BLaER1 (cell line): ENCODE measurements around the gene ABCA3.

ENCODE experiments used
- H3K27ac ChIP-seq: shearing (Covaris generic); formaldehyde crosslinking; 2 replicates; pipeline ENCODE4 v1.8.1; 2022
- H3K27me3 ChIP-seq: shearing (Covaris generic); formaldehyde crosslinking; 2 replicates; pipeline ENCODE4 v1.8.1; 2022
- H3K36me3 ChIP-seq: shearing (Covaris generic); formaldehyde crosslinking; 2 replicates; pipeline ENCODE4 v1.8.1; 2022
- H3K4me1 ChIP-seq: shearing (Covaris generic); formaldehyde crosslinking; 2 replicates; pipeline ENCODE4 v1.8.1; 2022
- H3K4me2 ChIP-seq: shearing (Covaris generic); formaldehyde crosslinking; 2 replicates; pipeline ENCODE4 v1.8.1; 2022
- H3K4me3 ChIP-seq: shearing (Covaris generic); formaldehyde crosslinking; 2 replicates; pipeline ENCODE4 v1.8.1; 2022
- H3K9ac ChIP-seq: shearing (Covaris generic); formaldehyde crosslinking; 2 replicates; pipeline ENCODE4 v1.8.1; 2022
- H3K9me3 ChIP-seq: shearing (Covaris generic); formaldehyde crosslinking; 2 replicates; pipeline ENCODE4 v1.8.1; 2022
- H4K20me1 ChIP-seq: shearing (Covaris generic); formaldehyde crosslinking; 2 replicates; pipeline ENCODE4 v1.8.1; 2022
- Cebpa-rat ChIP-seq: shearing (Covaris generic); IDR thresholded peaks from 2 replicates; pipeline ENCODE4 v1.8.1; 2022

ABCA3 gene

DNA sequence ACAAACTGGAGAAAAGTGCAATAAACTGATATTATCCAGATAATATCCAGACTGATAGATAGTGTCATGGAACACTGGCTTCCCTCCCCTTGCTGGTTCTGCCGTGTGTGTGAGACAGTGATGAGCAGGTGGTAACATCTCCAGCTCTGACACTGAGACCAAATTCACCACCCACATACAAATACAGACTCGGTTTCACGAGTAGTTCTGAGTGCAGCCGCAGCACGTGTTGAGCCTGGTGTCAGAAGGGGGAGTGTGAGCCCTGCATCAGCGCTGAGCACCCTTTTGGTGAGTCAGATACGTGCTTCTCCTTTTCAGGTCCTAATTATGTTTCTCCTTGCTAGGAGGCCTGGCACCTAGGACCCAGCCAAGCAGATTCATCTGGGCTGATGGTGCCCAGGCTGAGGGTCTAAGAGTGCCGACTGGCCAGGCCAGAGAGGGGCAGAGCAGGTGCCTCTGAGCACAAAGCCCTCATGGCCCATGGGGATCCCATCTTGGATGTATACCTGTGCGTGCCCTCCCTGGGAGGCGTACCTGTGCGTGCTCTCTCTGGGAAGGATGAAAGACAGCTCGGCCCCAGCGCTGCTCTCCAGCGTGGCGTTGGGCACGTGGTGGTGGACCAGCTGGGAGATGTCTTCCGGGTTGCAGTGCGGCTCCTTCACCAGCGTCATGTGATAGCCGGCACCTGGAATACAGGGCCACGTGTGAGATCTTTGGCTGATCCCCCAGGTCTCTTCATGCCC is 45.3 kb downstream of the ABCA3 start:
- Histone ChIP-seq H4K20me1 (no peaks in the 10 kb centered on the region), H3K9ac (no peak overlapping the region), H3K36me3 (peaks cover 17% of the 10 kb centered on the region; the same call in 1 of the 2 replicates), H3K9me3 (no peaks in the 10 kb centered on the region), H3K27ac (no peak overlapping the region), H3K4me3 (no peak overlapping the region), H3K27me3 (no peaks in the 10 kb centered on the region), H3K4me1 (peaks cover 20% of the 10 kb centered on the region), H3K4me2 (no peak overlapping the region)
- no peak for TF ChIP-seq Cebpa-rat

DNA sequence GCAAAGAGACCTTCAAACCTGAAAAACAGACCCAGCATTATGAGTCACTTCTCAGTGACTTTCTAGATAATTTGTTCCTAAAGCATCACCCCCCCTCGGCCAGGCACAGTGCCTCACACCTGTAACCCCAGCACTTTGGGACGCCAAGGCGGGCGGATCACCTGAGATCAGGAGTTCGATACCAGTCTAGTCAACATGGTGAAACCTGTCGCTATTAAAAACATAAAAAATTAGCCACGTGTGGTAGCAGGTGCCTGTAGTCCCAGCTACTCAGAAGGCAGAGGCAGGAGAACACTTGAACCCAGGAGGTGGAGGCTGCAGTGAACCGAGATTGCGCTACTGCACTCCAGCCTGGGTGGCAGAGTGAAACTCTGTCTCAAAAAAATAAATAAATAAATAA is 48.3 kb downstream of the ABCA3 start:
- Histone ChIP-seq H3K27ac (no peak overlapping the region), H3K9ac (no peak overlapping the region), H3K4me2 (no peak overlapping the region), H3K4me1 (peaks cover 27% of the 10 kb centered on the region), H3K4me3 (no peak overlapping the region), H3K27me3 (no peaks in the 10 kb centered on the region), H3K9me3 (no peaks in the 10 kb centered on the region), H3K36me3 (peaks cover 17% of the 10 kb centered on the region; the same call in 1 of the 2 replicates), H4K20me1 (no peaks in the 10 kb centered on the region)
- TF ChIP-seq Cebpa-rat: no peak

DNA sequence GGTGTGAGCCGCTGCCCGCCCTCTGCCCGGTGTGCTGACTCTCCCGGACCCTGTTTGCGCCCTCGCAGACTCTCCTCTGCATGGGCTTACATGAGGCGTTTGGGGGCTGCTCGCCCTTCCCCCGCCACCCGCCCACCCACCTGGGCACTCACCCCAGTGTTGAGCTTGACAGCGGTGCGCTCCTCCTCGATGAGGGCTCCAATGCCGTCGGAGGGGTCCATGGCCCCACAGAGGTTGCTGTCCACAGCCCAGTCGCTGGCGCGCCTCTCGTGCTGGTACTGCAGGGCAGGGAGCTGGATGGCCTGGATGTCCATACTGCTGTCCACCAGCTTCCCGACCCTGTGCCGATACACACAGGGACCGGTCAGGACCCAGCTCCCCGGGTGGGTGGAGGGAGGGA is 51.2 kb downstream of the ABCA3 start:
- TF ChIP-seq Cebpa-rat: no peak
- H3K4me1 ChIP-seq: peaks cover 22% of the 10 kb centered on the region
- H4K20me1 ChIP-seq: no peaks in the 10 kb centered on the region
- H3K9me3 ChIP-seq: no peaks in the 10 kb centered on the region
- H3K9ac ChIP-seq: peak overlapping the region; percentile 0; the same call in 1 of the 2 replicates
- no peaks in the 10 kb centered on the region for H3K27me3 ChIP-seq
- H3K27ac ChIP-seq: no peak overlapping the region
- H3K4me2 ChIP-seq: peak overlapping the region; percentile 48; the same call in 1 of the 2 replicates
- no peak overlapping the region for H3K4me3 ChIP-seq
- peaks cover 19% of the 10 kb centered on the region; the same call in 1 of the 2 replicates for H3K36me3 ChIP-seq

DNA sequence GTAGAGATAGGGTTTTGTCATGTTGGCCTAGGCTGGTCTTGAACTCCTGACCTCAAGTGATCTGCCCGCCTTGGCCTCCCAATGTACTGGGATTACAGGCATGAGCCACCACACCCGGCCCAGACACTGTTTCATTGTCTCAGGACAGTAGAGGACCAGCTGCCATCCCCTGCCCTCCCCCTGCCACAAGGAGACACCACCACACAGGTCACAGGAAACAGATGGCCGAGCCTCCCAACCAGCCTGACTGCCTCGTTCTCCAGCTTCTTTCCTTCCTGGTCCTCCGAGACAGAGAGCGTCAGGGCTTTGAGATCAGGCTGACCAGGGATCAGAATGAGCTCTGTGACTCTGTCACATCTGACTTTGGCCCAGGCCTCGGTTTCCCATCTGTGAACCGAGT is 51.8 kb downstream of the ABCA3 start:
- no peaks in the 10 kb centered on the region for H3K9me3 ChIP-seq
- peak overlapping the region; percentile 48 for H3K4me2 ChIP-seq
- no peak overlapping the region for H3K4me3 ChIP-seq
- no peaks in the 10 kb centered on the region for H3K27me3 ChIP-seq
- peaks cover 22% of the 10 kb centered on the region for H3K4me1 ChIP-seq
- H3K27ac ChIP-seq: 0 out of 2 replicates have a peak overlapping the region, but pooled peaks have one; percentile 2
- peaks cover 23% of the 10 kb centered on the region; the same call in 1 of the 2 replicates for H3K36me3 ChIP-seq
- no peaks in the 10 kb centered on the region for H4K20me1 ChIP-seq
- no peak for TF ChIP-seq Cebpa-rat
- peak overlapping the region; percentile 0; the same call in 1 of the 2 replicates for H3K9ac ChIP-seq

DNA sequence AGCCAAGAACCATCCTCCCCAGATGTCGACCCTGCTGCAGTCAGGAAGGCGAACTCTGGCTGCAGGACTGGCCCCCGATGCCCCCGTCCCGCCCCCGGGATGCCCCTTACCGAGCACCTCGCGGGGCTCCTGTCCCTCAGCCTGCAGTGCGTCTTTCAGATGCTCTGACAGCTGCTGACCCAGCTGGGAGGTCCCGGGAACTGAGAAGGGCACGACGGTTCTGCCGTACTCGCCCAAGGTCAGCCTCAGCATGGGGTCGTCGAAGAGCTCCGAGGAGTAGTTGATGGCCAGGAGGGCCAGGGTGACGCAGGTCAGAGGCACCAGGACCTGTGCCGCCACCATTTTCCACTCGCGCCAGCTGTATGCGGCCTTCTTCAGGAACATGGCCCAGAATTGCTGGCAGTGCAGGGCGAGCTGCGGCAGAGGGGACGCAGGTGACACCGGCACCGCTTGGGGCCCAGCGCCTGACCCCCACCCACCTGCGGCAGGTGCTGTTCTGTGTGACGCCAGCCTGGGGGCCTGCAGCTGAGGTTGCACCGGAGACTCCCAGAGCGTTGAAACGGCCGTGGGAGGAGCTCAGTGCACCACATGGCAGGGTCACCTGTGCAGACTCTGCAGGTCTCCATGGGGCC is 52.5 kb downstream of the ABCA3 start:
- no peak for TF ChIP-seq Cebpa-rat
- H3K27ac ChIP-seq: 0 out of 2 replicates have a peak overlapping the region, but pooled peaks have one; percentile 2
- H3K27me3 ChIP-seq: no peaks in the 10 kb centered on the region
- no peak overlapping the region for H3K4me3 ChIP-seq
- no peaks in the 10 kb centered on the region for H4K20me1 ChIP-seq
- H3K4me2 ChIP-seq: peak overlapping the region; percentile 48
- no peak overlapping the region for H3K9ac ChIP-seq
- H3K9me3 ChIP-seq: no peaks in the 10 kb centered on the region
- H3K4me1 ChIP-seq: peaks cover 22% of the 10 kb centered on the region
- H3K36me3 ChIP-seq: peaks cover 25% of the 10 kb centered on the region; the same call in 1 of the 2 replicates

DNA sequence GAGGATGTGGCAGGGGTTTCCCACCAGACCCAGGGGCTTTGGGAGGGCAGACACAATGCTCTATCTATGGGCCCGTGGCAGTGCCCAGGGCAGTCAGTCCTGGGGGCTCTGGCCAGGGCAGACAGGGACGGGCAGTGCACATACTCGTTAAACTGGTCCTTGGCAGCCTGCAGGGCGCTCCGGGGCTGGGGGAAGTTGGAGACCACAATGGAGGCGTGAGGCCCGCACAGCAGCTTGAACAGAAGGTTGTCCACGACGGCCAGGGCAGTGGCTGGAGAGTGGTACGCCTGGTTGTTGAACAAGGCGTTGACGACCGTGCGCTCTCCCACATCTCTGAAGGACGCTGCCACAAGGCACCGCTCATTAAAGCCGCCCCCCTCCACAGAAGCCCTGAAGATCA is 54.0 kb downstream of the ABCA3 start:
- no peak overlapping the region for H3K4me2 ChIP-seq

DNA sequence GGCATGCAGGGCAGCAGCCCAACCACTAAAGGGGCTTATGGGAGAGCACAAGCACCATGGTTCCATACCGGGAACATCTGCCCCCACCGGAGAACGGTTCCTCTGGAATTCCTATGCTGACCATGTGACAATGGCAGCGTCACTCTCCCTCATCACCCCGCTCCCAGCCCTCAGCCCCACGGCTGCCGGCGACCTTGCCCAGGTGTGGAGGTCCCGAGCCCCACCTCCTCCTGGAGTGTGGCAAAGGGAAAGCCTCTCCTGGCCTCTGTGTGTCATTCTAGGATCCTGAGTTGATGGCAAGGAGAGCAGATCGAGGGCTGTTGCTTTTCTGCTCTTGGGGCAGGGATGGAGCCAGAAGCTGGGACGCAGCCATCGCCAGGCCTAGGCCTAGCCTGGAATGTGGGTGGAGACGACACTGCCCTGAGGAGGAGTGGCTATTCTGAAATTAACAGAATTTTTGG is 54.8 kb downstream of the ABCA3 start:
- Histone ChIP-seq H3K27me3 (no peaks in the 10 kb centered on the region), H3K4me1 (peaks cover 22% of the 10 kb centered on the region), H3K4me2 (no peak overlapping the region), H4K20me1 (no peaks in the 10 kb centered on the region), H3K4me3 (no peak overlapping the region), H3K36me3 (peaks cover 23% of the 10 kb centered on the region; the same call in 1 of the 2 replicates), H3K9me3 (no peaks in the 10 kb centered on the region), H3K27ac (no peak overlapping the region), H3K9ac (no peak overlapping the region)
- TF ChIP-seq Cebpa-rat: no peak

More for the DNA sequence above, 54.0 kb downstream of the ABCA3 start:
- no peak overlapping the region for H3K4me3 ChIP-seq
- H3K36me3 ChIP-seq: peaks cover 26% of the 10 kb centered on the region; the same call in 1 of the 2 replicates
- no peaks in the 10 kb centered on the region for H4K20me1 ChIP-seq
- no peak overlapping the region for H3K9ac ChIP-seq
- H3K9me3 ChIP-seq: no peaks in the 10 kb centered on the region
- H3K27ac ChIP-seq: no peak overlapping the region
- no peaks in the 10 kb centered on the region for H3K27me3 ChIP-seq
- H3K4me1 ChIP-seq: peaks cover 22% of the 10 kb centered on the region
- no peak for TF ChIP-seq Cebpa-rat

DNA sequence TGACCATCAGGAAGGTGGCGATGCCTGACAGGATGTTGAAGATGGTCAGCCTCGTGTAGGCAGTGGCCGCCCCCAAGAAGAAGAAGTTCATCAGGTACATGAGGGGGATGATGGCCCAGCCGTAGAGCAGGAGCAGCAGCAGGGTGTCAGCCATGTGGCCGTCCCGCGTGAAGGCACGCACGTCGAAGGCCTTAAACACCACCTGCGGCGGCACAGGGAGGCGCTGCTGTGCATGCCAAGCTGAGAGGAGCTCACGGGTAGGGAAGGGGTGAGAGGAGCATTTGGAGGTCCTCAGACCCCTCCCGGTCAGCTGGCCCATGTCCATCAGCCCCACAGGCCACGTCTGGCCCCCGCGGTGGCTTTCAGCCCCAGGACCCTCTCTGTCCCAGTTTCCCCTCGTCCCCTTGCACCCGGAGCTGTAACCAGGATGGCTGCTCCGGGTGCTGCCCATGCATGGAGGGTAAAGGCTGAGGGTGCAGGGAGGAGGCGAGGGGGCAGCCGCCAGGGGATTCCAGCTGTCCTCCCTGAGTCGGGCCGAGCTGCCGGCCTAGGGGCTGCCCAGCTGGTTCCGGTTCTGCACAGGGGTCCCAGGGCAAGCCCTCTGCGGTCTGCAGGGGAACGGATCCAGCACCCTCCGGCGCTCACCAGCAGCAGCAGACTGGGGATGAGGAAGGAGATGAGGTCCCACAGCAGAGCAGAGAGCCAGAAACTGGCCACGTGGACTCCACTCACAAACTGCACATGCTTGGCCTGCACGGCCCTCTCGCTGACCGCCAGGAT is 55.5 kb downstream of the ABCA3 start:
- Histone ChIP-seq H3K9ac (no peak overlapping the region), H3K4me2 (no peak overlapping the region), H3K4me1 (peaks cover 17% of the 10 kb centered on the region), H4K20me1 (no peaks in the 10 kb centered on the region), H3K27me3 (no peaks in the 10 kb centered on the region), H3K4me3 (no peak overlapping the region), H3K36me3 (peaks cover 23% of the 10 kb centered on the region; the same call in 1 of the 2 replicates), H3K9me3 (no peaks in the 10 kb centered on the region), H3K27ac (no peak overlapping the region)
- TF ChIP-seq Cebpa-rat: no peak

DNA sequence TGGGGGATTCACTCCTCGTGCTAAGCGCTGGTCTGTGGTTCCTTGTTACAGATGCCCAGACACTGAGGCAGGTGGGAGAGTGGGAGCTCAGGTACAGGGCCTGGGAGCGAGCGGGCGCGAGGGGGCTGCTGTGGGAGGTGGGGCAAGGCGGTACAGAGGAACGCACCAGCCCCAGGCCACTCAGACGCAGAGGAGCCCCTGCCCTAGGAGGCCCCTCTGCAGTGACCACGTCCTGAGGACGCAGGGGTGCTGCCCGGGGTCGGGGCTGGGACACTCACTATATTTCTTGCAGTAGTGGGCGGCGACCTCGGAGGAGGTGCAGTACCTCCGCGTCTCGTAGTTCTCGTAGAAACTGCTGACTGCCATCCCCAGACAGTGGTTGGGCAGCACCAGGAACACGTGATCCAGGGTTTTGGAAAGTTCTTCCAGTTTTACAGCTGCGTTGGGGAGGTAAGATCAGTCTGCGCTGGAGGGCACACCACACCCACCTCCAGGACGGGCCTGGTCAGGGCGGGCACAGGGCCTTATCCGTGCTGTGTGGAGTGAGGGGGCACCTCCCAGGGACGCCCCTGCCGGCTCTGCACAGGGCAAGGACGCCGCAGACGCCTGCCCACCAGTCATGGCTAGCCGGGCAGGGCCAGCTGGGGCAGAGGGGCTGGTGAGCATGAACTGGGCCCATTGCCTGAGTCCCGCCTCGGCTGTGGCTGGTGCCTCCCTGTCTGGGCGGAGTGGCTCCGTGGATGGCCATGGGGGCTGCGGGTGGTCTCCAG is 56.3 kb downstream of the ABCA3 start:
- H3K9me3 ChIP-seq: no peaks in the 10 kb centered on the region
- no peak overlapping the region for H3K4me2 ChIP-seq
- H4K20me1 ChIP-seq: no peaks in the 10 kb centered on the region
- H3K36me3 ChIP-seq: peaks cover 23% of the 10 kb centered on the region; the same call in 1 of the 2 replicates
- TF ChIP-seq Cebpa-rat: no peak
- H3K9ac ChIP-seq: no peak overlapping the region
- peaks cover 12% of the 10 kb centered on the region for H3K4me1 ChIP-seq
- H3K27ac ChIP-seq: no peak overlapping the region
- H3K27me3 ChIP-seq: no peaks in the 10 kb centered on the region
- no peak overlapping the region for H3K4me3 ChIP-seq
